Neural progenitor cell (in vitro differentiated cells): ENCODE data around the gene SYNPR.

Experiments used
- CTCF ChIP-seq: fragments of 200-600 bp; sonication (generic); IDR thresholded peaks from 2 replicates; pipeline ENCODE4 v1.5.1; 2017; ENCODE audit warnings: antibody characterized with exemption, mild to moderate bottlenecking
- EZH2 ChIP-seq: fragments of 200-600 bp; sonication (generic); IDR thresholded peaks from 2 replicates; pipeline ENCODE4 v1.6.1; 2017; ENCODE audit warnings: antibody characterized with exemption, mild to moderate bottlenecking, moderate library complexity
- EZH2phosphoT487 ChIP-seq: fragments of 200-600 bp; sonication (generic); IDR thresholded peaks from 2 replicates; pipeline ENCODE4 v1.6.1; 2017; ENCODE audit warnings: antibody characterized with exemption

GRCh38 chr3:63565220-63565619, 287.1 kb downstream of the SYNPR start:
- no peak for TF ChIP-seq CTCF
- no peak for TF ChIP-seq EZH2
- TF ChIP-seq EZH2phosphoT487 = no peak
